ENCODE measurements around the gene CEP41. TPM values are rescaled to one million over a fixed set of nuclear protein-coding genes. Genes with fewer than 3 reads are reported as not detected.

Gene CEP41
- total and polyA plus RNA-seq, 2 donors (not counting 3 experiments of a cell fraction or from before 2014, with no cell fraction given), result 19.5 to 26.8 TPM

- intact Hi-C loops (cut with micrococcal nuclease), result no loop called here
- no peak overlapping the region for H3K4me2 ChIP-seq (ENCODE audit: insufficient read depth, low read length)
- no peak for DNase-seq (ENCODE audit: low read depth, low spot score)
- ChIA-PET POLR2A (no interaction called here), CTCF (no interaction called here)
- no peak overlapping the region for H3K27ac ChIP-seq (ENCODE audit: insufficient read depth, low read depth, low read length)
- no peak for TF ChIP-seq FOS (IDR thresholded peaks at IDR 0.05; ENCODE audit: borderline replicate concordance, insufficient read depth, low read length)
- no peak for TF ChIP-seq EZH2 (IDR thresholded peaks at IDR 0.05; ENCODE audit: borderline replicate concordance, low read depth, low read length, severe bottlenecking)
- TF ChIP-seq GATA2 (IDR thresholded peaks at IDR 0.05; ENCODE audit: insufficient read depth, insufficient read length, low read depth, low read length), result no peak
- no peak for TF ChIP-seq POLR2A (IDR thresholded peaks at IDR 0.05; ENCODE audit: low read depth, low read length)
- no peak for TF ChIP-seq MYC (IDR thresholded peaks at IDR 0.05; ENCODE audit: low read depth, low read length)
- TF ChIP-seq CTCF (IDR thresholded peaks at IDR 0.05; ENCODE audit: extremely low read depth in 1 of 2, insufficient read depth in 1 of 2, low read depth in 1 of 2, low read length in 2 of 2), result no peak
- no peak for TF ChIP-seq JUN (IDR thresholded peaks at IDR 0.05; ENCODE audit: borderline replicate concordance, insufficient read depth, insufficient read length, low read depth)
- TF ChIP-seq, protein P1, sequence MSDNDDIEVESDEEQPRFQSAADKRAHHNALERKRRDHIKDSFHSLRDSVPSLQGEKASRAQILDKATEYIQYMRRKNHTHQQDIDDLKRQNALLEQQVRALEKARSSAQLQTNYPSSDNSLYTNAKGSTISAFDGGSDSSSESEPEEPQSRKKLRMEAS (IDR thresholded peaks at IDR 0.05; ENCODE audit: insufficient read depth, insufficient read length), result no peak
- no peak for TF ChIP-seq POLR2AphosphoS5 (IDR thresholded peaks at IDR 0.05; ENCODE audit: insufficient read depth, low read depth, low read length)
- no peak for FAIRE-seq
- no peaks in the 10 kb centered on the region for H4K20me1 ChIP-seq (replicated peaks; ENCODE audit: control insufficient read depth, extremely low read depth, insufficient read depth, low read length)
- no peaks in the 10 kb centered on the region for H3K36me3 ChIP-seq (ENCODE audit: control insufficient read depth in 2 of 2, extremely low read depth in 1 of 2, insufficient read depth in 2 of 2, low read length in 2 of 2)
- H3K9me3 ChIP-seq (replicated peaks; ENCODE audit: control insufficient read depth, insufficient read depth, low read length), result no peaks in the 10 kb centered on the region
- dilution Hi-C loops (cut with MboI; ENCODE audit: extremely low pct_ligation_motif_present, low sequenced_read_pairs), result no loop called here
- no peaks in the 10 kb centered on the region for H3K79me2 ChIP-seq (ENCODE audit: control insufficient read depth, insufficient read depth, low read length)
- no TSS peak for BruUV-seq (replicated peaks)
- H3K27me3 ChIP-seq (ENCODE audit: control insufficient read depth in 2 of 2, insufficient read depth in 2 of 2, low read length in 2 of 2), result no peaks in the 10 kb centered on the region
- no peaks in the 10 kb centered on the region for H3K4me1 ChIP-seq (ENCODE audit: control insufficient read depth, extremely low read depth, insufficient read depth, low read length)
- H3K4me3 ChIP-seq (replicated peaks in 1 of 3; ENCODE audit: insufficient read depth in 1 of 3, low read depth in 1 of 3, low read length in 3 of 3), result no peak overlapping the region
- no peak overlapping the region for H3K9ac ChIP-seq (replicated peaks; ENCODE audit: extremely low read depth, insufficient read depth, low read length)
- H2AFZ ChIP-seq (ENCODE audit: low read depth, low read length), result no peak overlapping the region
- no peaks in the 10 kb centered on the region for H3K9me1 ChIP-seq (replicated peaks; ENCODE audit: control insufficient read depth, extremely low read depth, insufficient read depth, low read length)
These were observed 25.8 kb downstream of the CEP41 start for GRCh38 chr7:130415006-130415405.

Data from endothelial cell of umbilical vein (primary cell).